Neural cell (in vitro differentiated cells): ENCODE results near the gene GABRA4.

ENCODE experiments used
- EZH2 ChIP-seq: fragments of 200-600, 300-800 bp; shearing (Covaris generic), sonication (generic); IDR thresholded peaks from 2 replicates; pipeline ENCODE4 v1.6.1; 2014; ENCODE audit warnings: antibody characterized with exemption, low read length, borderline replicate concordance, mild to moderate bottlenecking; ENCODE audit not compliant: insufficient read depth, poor library complexity, severe bottlenecking
- TF ChIP-seq, protein P1 (sequence below): fragments of 450-650 bp; IDR thresholded peaks from 2 replicates; pipeline ENCODE4 v1.5.1; 2014; ENCODE audit warnings: antibody characterized with exemption, mild to moderate bottlenecking, moderate library complexity; ENCODE audit not compliant: poor library complexity, severe bottlenecking

DNA sequence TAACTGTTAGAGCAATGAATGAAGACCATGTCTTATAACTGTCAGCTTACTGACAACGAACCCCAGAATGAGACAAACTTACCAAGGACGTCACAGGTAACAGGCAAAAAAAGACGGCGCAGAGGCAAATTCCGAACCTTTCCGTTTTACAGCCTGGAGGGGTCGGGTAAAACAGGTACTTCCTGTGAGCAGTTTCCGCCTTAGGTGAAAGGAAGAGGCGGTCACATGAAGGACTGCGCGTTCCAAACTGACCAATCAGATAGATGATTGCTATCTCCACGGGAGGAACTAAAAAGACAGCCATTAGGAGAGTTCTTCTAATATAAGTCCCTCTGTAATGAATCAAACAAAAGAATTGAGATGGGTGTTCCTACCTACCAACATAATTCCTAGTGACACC is 84.3 kb downstream of the GABRA4 start, which contains the start of gene COX7B2:
- TF ChIP-seq, protein P1, sequence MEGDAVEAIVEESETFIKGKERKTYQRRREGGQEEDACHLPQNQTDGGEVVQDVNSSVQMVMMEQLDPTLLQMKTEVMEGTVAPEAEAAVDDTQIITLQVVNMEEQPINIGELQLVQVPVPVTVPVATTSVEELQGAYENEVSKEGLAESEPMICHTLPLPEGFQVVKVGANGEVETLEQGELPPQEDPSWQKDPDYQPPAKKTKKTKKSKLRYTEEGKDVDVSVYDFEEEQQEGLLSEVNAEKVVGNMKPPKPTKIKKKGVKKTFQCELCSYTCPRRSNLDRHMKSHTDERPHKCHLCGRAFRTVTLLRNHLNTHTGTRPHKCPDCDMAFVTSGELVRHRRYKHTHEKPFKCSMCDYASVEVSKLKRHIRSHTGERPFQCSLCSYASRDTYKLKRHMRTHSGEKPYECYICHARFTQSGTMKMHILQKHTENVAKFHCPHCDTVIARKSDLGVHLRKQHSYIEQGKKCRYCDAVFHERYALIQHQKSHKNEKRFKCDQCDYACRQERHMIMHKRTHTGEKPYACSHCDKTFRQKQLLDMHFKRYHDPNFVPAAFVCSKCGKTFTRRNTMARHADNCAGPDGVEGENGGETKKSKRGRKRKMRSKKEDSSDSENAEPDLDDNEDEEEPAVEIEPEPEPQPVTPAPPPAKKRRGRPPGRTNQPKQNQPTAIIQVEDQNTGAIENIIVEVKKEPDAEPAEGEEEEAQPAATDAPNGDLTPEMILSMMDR, result no peak
- TF ChIP-seq EZH2, result no peak
